Uterus (tissue), 4 donors: ENCODE data around the gene TRPC4. TPM values are rescaled to one million over a fixed set of nuclear protein-coding genes. Genes with fewer than 3 reads are reported as not detected.

Experiments used
- DNase-seq, 2 donors: peaks; one replicate each; pipeline ENCODE4 v3.0.0-alpha.2; 2019 to 2020
- H3K27ac ChIP-seq, 2 donors: fragments of 200-600 bp; sonication (generic); 1 replicate in 1 of 2; 2 replicates in 1 of 2; pipeline ENCODE4 v1.5.1; 2016 to 2018
- H3K27me3 ChIP-seq, 2 donors: fragments of 200-600 bp; sonication (generic); one replicate each; pipeline ENCODE4 v1.5.1; 2018 to 2019; ENCODE audit warnings: control low read depth in 1 of 2
- H3K36me3 ChIP-seq, 2 donors: fragments of 200-600 bp; sonication (generic); one replicate each; pipeline ENCODE4 v1.5.1; 2019; ENCODE audit warnings: control low read depth in 1 of 2
- H3K4me1 ChIP-seq, 2 donors: fragments of 200-600 bp; sonication (generic); one replicate each; pipeline ENCODE4 v1.5.1; 2018 to 2019; ENCODE audit warnings: control low read depth in 1 of 2
- H3K4me3 ChIP-seq, 2 donors: fragments of 200-600 bp; sonication (generic); 1 replicate in 1 of 2; 2 replicates in 1 of 2; pipeline ENCODE4 v1.5.1; 2018 to 2019; ENCODE audit warnings: mild to moderate bottlenecking in 1 of 2
- H3K9me3 ChIP-seq, 2 donors: fragments of 200-600 bp; sonication (generic); one replicate each; pipeline ENCODE4 v1.5.1; 2019; ENCODE audit warnings: control low read depth in 1 of 2
- CTCF ChIP-seq, 4 experiments: fragments of 200-600 bp in 2 of 4; fragments of 450-650 bp in 2 of 4; sonication (generic) in 2 of 4; IDR thresholded peaks; one replicate each; pipeline ENCODE4 v1.5.1; 2016 to 2019; ENCODE audit warnings: antibody characterized with exemption in 4 of 4, mild to moderate bottlenecking in 2 of 4, moderate library complexity in 1 of 4
- POLR2A ChIP-seq, 2 donors: fragments of 450-650 bp; IDR thresholded peaks; one replicate each; pipeline ENCODE4 v1.6.1; 2016; ENCODE audit warnings: antibody characterized with exemption in 2 of 2, mild to moderate bottlenecking in 1 of 2, moderate library complexity in 1 of 2
- intact Hi-C: fragments of 100-400 bp; cut with DNase I; formaldehyde crosslinking; loops from one replicate; pipeline ENCODE4 v1.15.1; 2023; ENCODE audit warnings: low total_unique reads
- total RNA-seq, 4 donors: library from RNA; depleted of rRNA in 3 of 4; stranded (reverse); fragments of >200 nt in 3 of 4; gene quantifications; one replicate each; pipeline versions ENCODE4 v1.1.0 to v1.2.4, GENCODE V29; 2014 to 2023
- donor health status: DM: yes; HTN: yes; CAD: no.

TRPC4 gene
- total RNA-seq, 4 donors from 2014 or later, result 2.4 to 13.4 (median 12.9) TPM

- no peak for DNase-seq
- Histone ChIP-seq H3K27me3 (no peaks in the 10 kb centered on the region), H3K27ac (no peak overlapping the region), H3K4me3 (no peak overlapping the region), H3K4me1 (no peaks in the 10 kb centered on the region), H3K9me3 (no peaks in the 10 kb centered on the region), H3K36me3 (no peaks in the 10 kb centered on the region)
- intact Hi-C loops, result no loop called here
- no peak for TF ChIP-seq CTCF (IDR thresholded peaks at IDR 0.05)
Observed at GRCh38 chr13:37906880-37907279, 37.3 kb upstream of the TRPC4 start.

GRCh38 chr13:37905736-37906135 is 36.2 kb upstream of the TRPC4 start:
- Histone ChIP-seq H3K4me1 (no peaks in the 10 kb centered on the region), H3K4me3 (no peak overlapping the region), H3K27me3 (no peaks in the 10 kb centered on the region), H3K36me3 (no peaks in the 10 kb centered on the region), H3K9me3 (no peaks in the 10 kb centered on the region), H3K27ac (no peak overlapping the region)
- intact Hi-C loops, result no loop called here
- no peak for DNase-seq
- TF ChIP-seq CTCF (IDR thresholded peaks at IDR 0.05), result no peak
- no peak for TF ChIP-seq POLR2A (IDR thresholded peaks at IDR 0.05)

- intact Hi-C loops, result no loop called here
- no peak for TF ChIP-seq CTCF (IDR thresholded peaks at IDR 0.05)
- TF ChIP-seq POLR2A (IDR thresholded peaks at IDR 0.05), result no peak
- H3K36me3 ChIP-seq, result no peaks in the 10 kb centered on the region
- no peaks in the 10 kb centered on the region for H3K27me3 ChIP-seq
- no peaks in the 10 kb centered on the region for H3K4me1 ChIP-seq
- no peak overlapping the region for H3K4me3 ChIP-seq
- H3K27ac ChIP-seq, result no peak overlapping the region
- H3K9me3 ChIP-seq, result no peaks in the 10 kb centered on the region
- DNase-seq, result no peak
Observed at GRCh38 chr13:37899753-37900152, 30.2 kb upstream of the TRPC4 start.

GRCh38 chr13:37893321-37893720 is 23.7 kb upstream of the TRPC4 start:
- TF ChIP-seq CTCF (IDR thresholded peaks at IDR 0.05), result no peak
- TF ChIP-seq POLR2A (IDR thresholded peaks at IDR 0.05), result no peak
- Histone ChIP-seq H3K9me3 (no peaks in the 10 kb centered on the region), H3K36me3 (no peaks in the 10 kb centered on the region), H3K27ac (peak overlapping the region; percentile 55 to 63), H3K4me3 (no peak overlapping the region), H3K4me1 (no peaks in the 10 kb centered on the region), H3K27me3 (no peaks in the 10 kb centered on the region)
- intact Hi-C loops, result no loop called here
- DNase-seq, result peak in 1 of 2 donors; percentile 30

- Histone ChIP-seq H3K9me3 (no peaks in the 10 kb centered on the region), H3K4me3 (no peak overlapping the region), H3K27me3 (no peaks in the 10 kb centered on the region), H3K4me1 (peaks cover 0 to 4% of the 10 kb centered on the region in 2 donors), H3K27ac (peak overlapping the region in 1 of 2 donors; percentile 55), H3K36me3 (no peaks in the 10 kb centered on the region)
- intact Hi-C loops, result no loop called here
- TF ChIP-seq CTCF (IDR thresholded peaks at IDR 0.05) (no peak), POLR2A (IDR thresholded peaks at IDR 0.05) (no peak)
- DNase-seq, result no peak
Observed at GRCh38 chr13:37889820-37890219, 20.2 kb upstream of the TRPC4 start.
